ENCODE measurements around the gene ANKRD34A. TPM values are rescaled to one million over a fixed set of nuclear protein-coding genes. Genes with fewer than 3 reads are reported as not detected.

The ANKRD34A gene
- total RNA-seq, 1 experiment from 2014 or later, result 1.1 TPM

GRCh38 chr1:145944532-145944931 lies 19.8 kb downstream of the ANKRD34A start:
- DNase-seq (ENCODE audit: low read depth, low spot score), result no peak
- Histone ChIP-seq H3K79me2 (ENCODE audit: insufficient read depth, low read length) (no peaks in the 10 kb centered on the region), H3K9me3 (ENCODE audit: control insufficient read depth in 1 of 2, insufficient read depth in 1 of 2, low read depth in 1 of 2, low read length in 2 of 2) (no peaks in the 10 kb centered on the region), H3K4me2 (ENCODE audit: low read length) (no peak overlapping the region), H3K9ac (ENCODE audit: low read length) (no peak overlapping the region), H3K36me3 (ENCODE audit: control insufficient read depth in 1 of 2, insufficient read depth in 2 of 2, low read length in 2 of 2) (no peaks in the 10 kb centered on the region), H4K20me1 (ENCODE audit: insufficient read depth) (no peaks in the 10 kb centered on the region), H3K27me3 (ENCODE audit: insufficient read depth, low read length) (no peaks in the 10 kb centered on the region), H3K4me1 (ENCODE audit: control insufficient read depth in 1 of 2, insufficient read depth in 2 of 2, low read length in 2 of 2) (peaks cover 0 to 3% of the 10 kb centered on the region in 2 experiments; a peak in 1 of 4 replicates), H3K4me3 (replicated peaks in 1 of 2; ENCODE audit: low read depth in 1 of 2, low read length in 2 of 2) (no peak overlapping the region), H3K27ac (ENCODE audit: low read depth, low read length) (no peak overlapping the region), H3K9me2 (ENCODE audit: insufficient read depth) (no peaks in the 10 kb centered on the region), H2AFZ (ENCODE audit: low read depth, low read length, poor library complexity, severe bottlenecking) (no peak overlapping the region)
- intact Hi-C loops (cut with micrococcal nuclease), result loop anchor here (10.0 kb wide), 1 partner anchor 60 kb away; no protein-coding TSS in a partner anchor
- ATAC-seq, result no peak
- POLR2A ChIA-PET, result no interaction called here
- RAD21 ChIA-PET (ENCODE audit: low non-redundant PET in 1 of 2, low total read pairs in 2 of 2, uncharacterized antibody in 2 of 2, unreplicated experiment in 2 of 2), result no interaction called here
- no TSS peak for BruUV-seq (replicated peaks)
- TF ChIP-seq POLR2A (IDR thresholded peaks at IDR 0.05; ENCODE audit: borderline replicate concordance, extremely low read depth, insufficient read depth, insufficient read length), result no peak
- TF ChIP-seq SIN3A (IDR thresholded peaks at IDR 0.05; ENCODE audit: low read depth), result no peak
- no peak for TF ChIP-seq SRF (IDR thresholded peaks at IDR 0.05; ENCODE audit: low read depth)
- TF ChIP-seq MAX (IDR thresholded peaks at IDR 0.05), result no peak
- no peak for TF ChIP-seq JUND (IDR thresholded peaks at IDR 0.05)
- CTCF ChIA-PET, result no interaction called here

DNA sequence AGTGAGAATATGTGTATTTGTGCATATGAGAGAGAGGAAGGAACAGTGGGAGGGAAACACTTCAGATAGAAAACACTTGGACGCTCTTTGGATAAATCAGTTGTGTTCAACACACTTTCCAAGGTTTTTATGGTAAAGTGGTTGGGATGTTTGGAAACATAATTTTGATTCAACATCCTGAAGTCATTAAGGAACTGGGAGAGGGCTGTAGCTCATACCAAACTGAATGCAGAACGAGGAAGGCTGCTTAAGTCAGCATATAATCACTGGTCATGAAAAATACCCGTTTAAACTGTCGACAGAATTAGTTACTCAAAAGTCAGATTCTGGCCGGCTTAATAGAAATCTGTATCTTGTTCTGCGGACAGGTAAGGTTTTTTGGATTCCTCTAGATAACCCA lies 21.5 kb downstream of the ANKRD34A start:
- TF ChIP-seq SIN3A (IDR thresholded peaks at IDR 0.05; ENCODE audit: low read depth) (no peak), POLR2AphosphoS5 (IDR thresholded peaks at IDR 0.05; ENCODE audit: low read depth, low read length) (no peak), EZH2phosphoT487 (IDR thresholded peaks at IDR 0.05; ENCODE audit: borderline replicate concordance) (no peak), EGR1 (IDR thresholded peaks at IDR 0.05; ENCODE audit: low read depth) (no peak), CEBPB (IDR thresholded peaks at IDR 0.05; ENCODE audit: low read depth) (no peak), ZNF274 (IDR thresholded peaks at IDR 0.05; ENCODE audit: low read depth, low read length) (no peak), JUND (IDR thresholded peaks at IDR 0.05) (no peak)
- DNase-seq (ENCODE audit: low read depth, low spot score) (no peak), ATAC-seq (no peak)
- Histone ChIP-seq H3K9me2 (ENCODE audit: insufficient read depth) (no peaks in the 10 kb centered on the region), H3K4me2 (ENCODE audit: low read length) (no peak overlapping the region), H3K9ac (ENCODE audit: low read length) (no peak overlapping the region), H3K9me3 (ENCODE audit: control insufficient read depth in 1 of 2, insufficient read depth in 1 of 2, low read depth in 1 of 2, low read length in 2 of 2) (no peaks in the 10 kb centered on the region), H3K79me2 (ENCODE audit: insufficient read depth, low read length) (no peaks in the 10 kb centered on the region), H2AFZ (ENCODE audit: low read depth, low read length, poor library complexity, severe bottlenecking) (no peak overlapping the region), H3K36me3 (ENCODE audit: control insufficient read depth in 1 of 2, insufficient read depth in 2 of 2, low read length in 2 of 2) (no peaks in the 10 kb centered on the region), H3K4me1 (ENCODE audit: control insufficient read depth in 1 of 2, insufficient read depth in 2 of 2, low read length in 2 of 2) (peaks cover 0 to 3% of the 10 kb centered on the region in 2 experiments; a peak in 1 of 4 replicates), H3K27me3 (ENCODE audit: insufficient read depth, low read length) (no peaks in the 10 kb centered on the region), H3K4me3 (replicated peaks in 1 of 2; ENCODE audit: low read depth in 1 of 2, low read length in 2 of 2) (no peak overlapping the region), H3K27ac (ENCODE audit: low read depth, low read length) (no peak overlapping the region), H4K20me1 (ENCODE audit: insufficient read depth) (no peaks in the 10 kb centered on the region)
- BruUV-seq (replicated peaks), result no TSS peak
- ChIA-PET RAD21 (ENCODE audit: low non-redundant PET in 1 of 2, low total read pairs in 2 of 2, uncharacterized antibody in 2 of 2, unreplicated experiment in 2 of 2) (no interaction called here), POLR2A (interaction anchor here (1.1 kb wide), 1 partner anchor 12 kb away, joined by 3 read pairs; no protein-coding TSS in a partner anchor), CTCF (no interaction called here)
- intact Hi-C loops (cut with micrococcal nuclease), result loop anchor here (10.0 kb wide), 1 partner anchor 62 kb away; no protein-coding TSS in a partner anchor

All from HCT116 (cell line).